Activated CD4-positive, CD25-positive, alpha-beta regulatory T cell treated with anti-CD3 and anti-CD28 coated beads, Interleukin-2, amount 50 U/mL, for 72 hours (primary cell): ENCODE data around the gene ST6GALNAC4.
"Not testable (repeated sequence)": the region's sequence is repeated elsewhere in the genome, so short reads cannot be mapped to it uniquely, and the experiment has no call there.

ENCODE experiments used
- DNase-seq: peaks from one replicate; pipeline ENCODE4 v3.0.0; 2021

ST6GALNAC4 gene

GRCh38 chr9:127884976-127885490 is 31.8 kb downstream of the ST6GALNAC4 start:
- DNase-seq = no peak

- DNase-seq = no peak
Observed at GRCh38 chr9:127884427-127884911, 32.4 kb downstream of the ST6GALNAC4 start.

- no peak for DNase-seq
Observed at GRCh38 chr9:127883959-127884358, 32.9 kb downstream of the ST6GALNAC4 start.

GRCh38 chr9:127881715-127882114 is 35.1 kb downstream of the ST6GALNAC4 start:
- DNase-seq = not testable (repeated sequence)

- DNase-seq = no peak
Observed at GRCh38 chr9:127880143-127880542, 36.7 kb downstream of the ST6GALNAC4 start.

GRCh38 chr9:127878652-127879390 is 38.0 kb downstream of the ST6GALNAC4 start:
- no peak for DNase-seq

- no peak for DNase-seq
Observed at GRCh38 chr9:127878001-127878651, 38.7 kb downstream of the ST6GALNAC4 start.

DNA sequence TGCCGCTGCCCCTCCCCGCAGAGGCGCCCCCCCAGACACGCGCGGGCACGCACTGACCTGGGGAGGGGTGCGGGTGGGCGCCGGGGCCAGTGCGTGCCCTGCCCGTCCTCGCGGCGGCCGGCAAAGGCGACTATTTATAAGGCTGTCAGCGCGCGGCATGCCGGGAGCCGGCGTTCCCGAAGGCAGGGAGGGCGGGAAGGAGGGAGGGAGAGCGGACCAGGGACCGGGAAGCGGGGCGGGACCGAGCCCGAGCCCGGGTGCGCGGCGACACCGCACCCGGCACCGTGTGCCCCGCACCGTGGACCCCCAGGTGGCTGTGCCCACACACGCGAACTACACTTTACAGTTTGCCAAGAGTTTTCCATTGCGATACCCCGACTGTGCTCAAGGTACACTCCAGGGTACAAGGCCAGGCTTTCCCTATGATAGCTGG is 39.3 kb downstream of the ST6GALNAC4 start, which contains the start of gene AK1:
TSS of gene AK1 (minus strand) at position 110 of the 433 bp plus-strand sequence. CDS start 3,058 bp downstream, outside the sequence.
- no peak for DNase-seq

DNA sequence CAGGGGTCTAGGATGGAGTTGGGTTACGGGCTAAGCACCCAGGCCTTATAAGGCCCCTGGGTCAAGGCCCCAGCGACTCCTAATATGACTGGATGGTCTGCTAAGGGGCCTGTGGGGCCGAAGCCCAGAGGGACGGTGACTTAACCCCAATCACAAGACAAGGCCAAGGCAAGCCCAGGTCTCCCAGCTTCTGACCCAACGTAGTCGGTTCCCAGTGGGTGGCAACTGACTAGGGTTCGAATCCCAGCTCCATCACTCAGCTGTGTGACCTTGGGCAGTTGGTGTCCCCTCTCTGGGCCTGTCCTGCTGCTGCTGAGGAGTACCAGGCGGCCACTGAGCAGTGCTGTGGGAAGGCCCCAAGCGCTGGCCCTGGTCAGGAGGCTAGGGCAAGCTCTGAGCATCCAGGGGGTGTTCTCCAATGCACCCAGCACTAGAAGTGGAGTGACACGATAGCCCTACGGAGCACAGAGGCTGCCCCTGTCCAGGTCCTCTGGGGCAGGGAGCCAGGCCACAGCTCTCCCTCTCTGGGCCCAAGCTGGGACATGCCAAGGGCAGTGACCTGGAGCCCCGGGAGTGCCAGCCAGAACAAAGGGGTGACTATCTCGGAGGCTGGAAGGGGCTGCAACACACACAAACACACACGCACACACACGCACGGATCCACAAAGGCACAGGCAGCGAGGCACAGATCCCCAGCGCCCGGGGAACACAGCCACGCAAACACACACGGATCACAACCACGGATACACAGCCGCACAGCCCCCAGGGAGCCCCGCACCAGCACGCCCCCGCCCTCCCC is 39.9 kb downstream of the ST6GALNAC4 start:
- DNase-seq = no peak

GRCh38 chr9:127876026-127876763 is 40.6 kb downstream of the ST6GALNAC4 start:
- no peak for DNase-seq

GRCh38 chr9:127875306-127875966 is 41.4 kb downstream of the ST6GALNAC4 start:
- no peak for DNase-seq

- DNase-seq = no peak
Observed at GRCh38 chr9:127874301-127875221, 42.3 kb downstream of the ST6GALNAC4 start.

DNA sequence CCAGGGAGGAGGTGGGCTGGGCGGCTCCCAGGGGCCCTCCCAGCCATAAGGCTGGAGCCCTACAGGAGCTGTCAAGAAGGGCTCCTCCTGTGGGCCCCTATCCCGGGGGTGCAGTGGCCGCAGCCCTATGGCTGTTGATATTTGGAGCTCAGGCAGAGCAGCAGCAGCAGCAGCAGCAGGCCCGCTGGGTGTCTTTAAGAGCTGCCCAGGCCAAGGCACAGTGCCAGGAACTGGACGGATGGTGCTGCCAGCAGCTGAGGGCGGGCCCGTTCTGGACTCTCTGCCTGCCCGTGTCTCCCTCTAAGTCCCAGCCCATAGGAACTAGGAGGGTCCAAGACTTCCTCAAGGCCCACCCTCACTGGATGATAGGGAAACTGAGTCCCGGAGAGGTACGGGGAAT is 43.0 kb downstream of the ST6GALNAC4 start:
- no peak for DNase-seq

- no peak for DNase-seq
Observed at GRCh38 chr9:127873223-127873691, 43.6 kb downstream of the ST6GALNAC4 start.

- no peak for DNase-seq
Observed at GRCh38 chr9:127872369-127873222, 44.2 kb downstream of the ST6GALNAC4 start.

GRCh38 chr9:127871531-127871930 is 45.3 kb downstream of the ST6GALNAC4 start:
- no peak for DNase-seq

DNA sequence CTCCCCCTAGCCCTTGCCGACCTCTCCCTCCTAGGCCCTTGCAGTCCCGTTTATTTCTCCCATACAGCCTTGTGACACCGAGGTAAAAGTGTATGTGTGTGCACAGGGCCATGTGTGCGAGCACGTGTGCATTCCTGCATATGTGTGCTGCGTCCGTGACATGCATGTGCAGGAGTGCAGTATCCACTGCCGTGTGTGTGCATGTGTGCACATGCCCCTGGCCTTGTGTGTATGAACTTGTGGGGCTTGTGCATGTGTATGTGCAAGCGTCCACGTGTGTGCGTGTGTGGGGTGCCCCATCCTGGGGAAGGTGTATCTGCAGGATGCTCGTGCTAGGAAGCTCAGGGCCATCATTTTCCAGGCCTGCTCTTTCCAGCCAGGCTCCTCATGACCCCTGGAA is 46.0 kb downstream of the ST6GALNAC4 start:
- no peak for DNase-seq

DNA sequence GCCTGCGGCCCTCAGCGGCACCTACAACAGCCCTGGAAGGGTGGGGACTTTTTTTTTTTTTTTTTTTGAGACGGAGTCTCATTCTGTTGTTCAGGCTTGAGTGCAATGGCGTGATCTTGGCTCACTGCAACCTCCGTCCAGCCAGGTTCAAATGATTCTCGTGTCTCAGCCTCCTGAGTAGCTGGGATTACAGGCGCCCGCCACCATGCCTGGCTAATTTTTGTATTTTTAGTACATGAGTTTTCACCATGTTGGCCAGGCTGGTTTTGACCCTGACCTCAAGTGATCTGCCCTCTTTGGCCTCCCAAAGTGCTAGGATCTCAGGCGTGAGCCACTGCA is 46.7 kb downstream of the ST6GALNAC4 start:
- DNase-seq = not testable (repeated sequence)

- peak; percentile 89 for DNase-seq
Observed at GRCh38 chr9:127869310-127870152, 47.3 kb downstream of the ST6GALNAC4 start.
